ENCODE measurements around the gene ATP10B. TPM values are rescaled to one million over a fixed set of nuclear protein-coding genes. Genes with fewer than 3 reads are reported as not detected.

The ATP10B gene
- total RNA-seq, 4 donors from 2014 or later = 116 to 298 (median 150) TPM

DNA sequence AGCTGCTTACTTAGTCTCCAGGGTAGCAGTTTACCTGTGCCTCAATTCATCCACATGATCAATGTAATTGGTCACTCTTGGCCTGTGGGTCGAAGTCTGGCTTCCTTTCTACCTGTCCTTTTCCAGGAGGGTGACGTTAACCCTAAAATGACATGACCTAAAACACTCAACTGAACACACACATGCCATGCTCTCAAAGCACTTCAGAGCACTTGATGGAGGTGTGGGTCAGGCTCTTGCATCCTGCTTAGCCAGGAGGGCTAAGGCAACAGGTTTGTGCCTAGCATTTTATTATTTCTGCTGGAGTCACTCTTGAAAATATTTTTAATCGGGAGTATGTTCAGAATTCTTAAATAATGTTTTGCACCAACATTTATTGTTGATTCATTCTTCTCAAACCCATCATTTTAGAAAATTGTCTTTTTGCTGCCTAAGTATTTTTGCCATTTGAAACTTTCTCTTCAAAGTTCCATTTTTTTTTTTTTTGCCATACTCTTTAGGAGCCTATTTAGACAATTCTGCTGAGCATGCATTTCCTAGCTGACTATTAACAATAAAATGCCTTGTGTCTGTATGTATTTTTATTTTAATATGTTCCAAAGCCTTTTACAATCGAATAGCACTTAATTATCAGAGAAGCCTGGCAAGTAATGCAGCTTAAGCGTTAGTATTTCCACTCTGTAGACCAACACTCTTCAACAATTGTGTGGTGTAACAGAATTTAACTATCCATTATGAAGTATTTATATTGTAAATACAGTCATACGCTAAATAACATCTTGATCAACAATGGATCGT lies 59.1 kb downstream of the ATP10B start:
- Histone ChIP-seq H3K4me1 (peaks cover 4 to 12% (median 5%) of the 10 kb centered on the region in 4 donors), H3K36me3 (no peaks in the 10 kb centered on the region), H3K27me3 (no peaks in the 10 kb centered on the region), H3K4me3 (no peak overlapping the region), H3K9me3 (no peaks in the 10 kb centered on the region), H3K27ac (no peak overlapping the region)
- TF ChIP-seq POLR2AphosphoS5 (IDR thresholded peaks at IDR 0.05) = no peak
- TF ChIP-seq POLR2A (IDR thresholded peaks at IDR 0.05) = no peak
- TF ChIP-seq, protein P1, sequence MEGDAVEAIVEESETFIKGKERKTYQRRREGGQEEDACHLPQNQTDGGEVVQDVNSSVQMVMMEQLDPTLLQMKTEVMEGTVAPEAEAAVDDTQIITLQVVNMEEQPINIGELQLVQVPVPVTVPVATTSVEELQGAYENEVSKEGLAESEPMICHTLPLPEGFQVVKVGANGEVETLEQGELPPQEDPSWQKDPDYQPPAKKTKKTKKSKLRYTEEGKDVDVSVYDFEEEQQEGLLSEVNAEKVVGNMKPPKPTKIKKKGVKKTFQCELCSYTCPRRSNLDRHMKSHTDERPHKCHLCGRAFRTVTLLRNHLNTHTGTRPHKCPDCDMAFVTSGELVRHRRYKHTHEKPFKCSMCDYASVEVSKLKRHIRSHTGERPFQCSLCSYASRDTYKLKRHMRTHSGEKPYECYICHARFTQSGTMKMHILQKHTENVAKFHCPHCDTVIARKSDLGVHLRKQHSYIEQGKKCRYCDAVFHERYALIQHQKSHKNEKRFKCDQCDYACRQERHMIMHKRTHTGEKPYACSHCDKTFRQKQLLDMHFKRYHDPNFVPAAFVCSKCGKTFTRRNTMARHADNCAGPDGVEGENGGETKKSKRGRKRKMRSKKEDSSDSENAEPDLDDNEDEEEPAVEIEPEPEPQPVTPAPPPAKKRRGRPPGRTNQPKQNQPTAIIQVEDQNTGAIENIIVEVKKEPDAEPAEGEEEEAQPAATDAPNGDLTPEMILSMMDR (IDR thresholded peaks at IDR 0.05) = no peak
- no peak for TF ChIP-seq EP300 (IDR thresholded peaks at IDR 0.05; ENCODE audit: low read depth)
- intact Hi-C loops (cut with DNase I; ENCODE audit: low total_unique reads) = no loop called here
- 78 to 81% methylated on average over 4 to 7 of the region's 7 CpGs for WGBS, 2 donors (ENCODE audit: low coverage in 1 of 2)
- DNase-seq = no peak
- in situ Hi-C loops (cut with MboI; ENCODE audit: low pct_ligation_motif_present in 1 of 4, low pct_unique_long_range_greater_than_20kb in 1 of 4, low sequenced_read_pairs in 3 of 4) = loop anchor here in 2 of 4 donors (25.0 kb wide), 2 partner anchors 281 to 306 kb away; no protein-coding TSS in a partner anchor

GRCh38 chr5:160792281-160792680 lies 59.7 kb downstream of the ATP10B start:
- H3K27me3 ChIP-seq = no peaks in the 10 kb centered on the region
- peaks cover 4 to 12% (median 5%) of the 10 kb centered on the region in 4 donors for H3K4me1 ChIP-seq
- H3K9me3 ChIP-seq = no peaks in the 10 kb centered on the region
- WGBS, 2 donors (ENCODE audit: low coverage in 1 of 2) = 85% methylated on average over 2 of the region's 2 CpGs
- no peak overlapping the region for H3K4me3 ChIP-seq
- no peak for DNase-seq
- no peaks in the 10 kb centered on the region for H3K36me3 ChIP-seq
- in situ Hi-C loops (cut with MboI; ENCODE audit: low pct_ligation_motif_present in 1 of 4, low pct_unique_long_range_greater_than_20kb in 1 of 4, low sequenced_read_pairs in 3 of 4) (loop anchor here in 2 of 4 donors (25.0 kb wide), 2 partner anchors 280 to 305 kb away; no protein-coding TSS in a partner anchor), intact Hi-C loops (cut with DNase I; ENCODE audit: low total_unique reads) (no loop called here)
- no peak overlapping the region for H3K27ac ChIP-seq
- TF ChIP-seq, protein P1 (IDR thresholded peaks at IDR 0.05) = no peak

DNA sequence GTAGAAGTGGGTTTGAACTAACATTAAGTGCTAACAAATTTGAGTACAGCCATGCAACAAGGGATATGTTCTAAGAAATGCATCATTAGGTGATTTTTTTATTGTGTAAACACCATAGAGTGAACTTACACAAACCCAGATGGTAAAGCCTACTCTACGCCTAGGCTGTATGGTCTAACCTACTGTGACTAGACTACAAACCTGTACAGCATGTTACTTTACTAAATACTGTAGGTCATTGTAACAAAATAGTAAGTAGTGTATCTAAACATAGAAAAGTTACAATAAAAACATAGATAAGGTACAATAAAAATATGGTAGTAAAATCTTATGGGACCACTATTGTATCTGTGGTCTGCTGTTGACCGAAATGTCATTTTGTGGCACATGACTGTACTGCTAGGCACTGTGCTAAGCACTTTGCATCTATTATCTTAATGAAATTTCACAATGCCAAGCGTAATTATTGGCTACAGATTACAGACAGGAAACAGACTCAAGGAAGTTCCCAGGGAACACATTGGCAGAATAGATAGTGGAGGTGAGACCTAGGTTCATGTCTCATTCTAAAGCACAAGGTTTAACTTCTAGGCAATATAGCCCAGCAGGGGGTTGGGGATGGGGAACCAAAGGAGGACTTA lies 62.7 kb downstream of the ATP10B start:
- in situ Hi-C loops (cut with MboI; ENCODE audit: low pct_ligation_motif_present in 1 of 4, low pct_unique_long_range_greater_than_20kb in 1 of 4, low sequenced_read_pairs in 3 of 4) = loop anchor here in 2 of 4 donors (25.0 kb wide), 2 partner anchors 277 to 302 kb away; no protein-coding TSS in a partner anchor
- TF ChIP-seq POLR2AphosphoS5 (IDR thresholded peaks at IDR 0.05) (peak in 1 of 3 donors; percentile 29), POLR2A (IDR thresholded peaks at IDR 0.05) (no peak), EP300 (IDR thresholded peaks at IDR 0.05; ENCODE audit: low read depth) (no peak)
- TF ChIP-seq, protein P1 (IDR thresholded peaks at IDR 0.05) = no peak
- Histone ChIP-seq H3K27me3 (no peaks in the 10 kb centered on the region), H3K4me3 (no peak overlapping the region), H3K4me1 (peaks cover 4 to 16% (median 5%) of the 10 kb centered on the region in 4 donors), H3K36me3 (no peaks in the 10 kb centered on the region), H3K9me3 (no peaks in the 10 kb centered on the region), H3K27ac (peak overlapping the region in 3 of 4 donors; percentile 22 to 48 (median 26))
- intact Hi-C loops (cut with DNase I; ENCODE audit: low total_unique reads) = no loop called here
- DNase-seq = no peak
- 47 to 56% methylated on average over 2 to 3 of the region's 3 CpGs for whole genome bisulfite sequencing, 2 donors (ENCODE audit: low coverage in 1 of 2)

- intact Hi-C loops (cut with DNase I; ENCODE audit: low total_unique reads) = no loop called here
- peaks cover 4 to 16% (median 5%) of the 10 kb centered on the region in 4 donors for H3K4me1 ChIP-seq
- in situ Hi-C loops (cut with MboI; ENCODE audit: low pct_ligation_motif_present in 1 of 4, low pct_unique_long_range_greater_than_20kb in 1 of 4, low sequenced_read_pairs in 3 of 4) = loop anchor here in 2 of 4 donors (25.0 kb wide), 2 partner anchors 276 to 301 kb away; no protein-coding TSS in a partner anchor
- H3K4me3 ChIP-seq = no peak overlapping the region
- no peaks in the 10 kb centered on the region for H3K36me3 ChIP-seq
- no peaks in the 10 kb centered on the region for H3K27me3 ChIP-seq
- 74 to 85% methylated on average over 2 to 3 of the region's 3 CpGs for WGBS, 2 donors (ENCODE audit: low coverage in 1 of 2)
- H3K27ac ChIP-seq = no peak overlapping the region
- no peaks in the 10 kb centered on the region for H3K9me3 ChIP-seq
- no peak for TF ChIP-seq POLR2AphosphoS5 (IDR thresholded peaks at IDR 0.05)
- TF ChIP-seq, protein P1 (IDR thresholded peaks at IDR 0.05) = no peak
- no peak for TF ChIP-seq EP300 (IDR thresholded peaks at IDR 0.05; ENCODE audit: low read depth)
- no peak for TF ChIP-seq POLR2A (IDR thresholded peaks at IDR 0.05)
- no peak for DNase-seq
Measured at GRCh38 chr5:160788102-160788660, 63.8 kb downstream of the ATP10B start.

Data from transverse colon (tissue), 4 donors.